Liver (tissue), 9 donors: Measurements from ENCODE around the gene CUX1. TPM values are rescaled to one million over a fixed set of nuclear protein-coding genes. Genes with fewer than 3 reads are reported as not detected.

Experiments used
- DNase-seq: peaks from one replicate; pipeline ENCODE4 v3.0.0-alpha.2; 2017; ENCODE audit warnings: low spot score
- H3K27ac ChIP-seq, 2 donors: one replicate each; pipeline ENCODE4 v1.7.0; 2013; ENCODE audit warnings: inconsistent platforms in 2 of 2, low read length in 2 of 2, control low read depth in 1 of 2, low read depth in 1 of 2, mild to moderate bottlenecking in 1 of 2
- H3K27me3 ChIP-seq, 4 donors: one replicate each; pipeline versions ENCODE4 v1.6.1 to v1.7.0; 2013; ENCODE audit warnings: low read length in 3 of 4, inconsistent platforms in 1 of 4, mild to moderate bottlenecking in 1 of 4, moderate library complexity in 1 of 4; ENCODE audit not compliant: control insufficient read depth in 4 of 4, insufficient read depth in 4 of 4
- H3K36me3 ChIP-seq, 4 donors: one replicate each; pipeline versions ENCODE4 v1.6.1 to v1.7.0; 2013; ENCODE audit warnings: low read length in 3 of 4, mild to moderate bottlenecking in 3 of 4, low read depth in 1 of 4, moderate library complexity in 1 of 4; ENCODE audit not compliant: control insufficient read depth in 4 of 4, insufficient read depth in 3 of 4
- H3K4me1 ChIP-seq, 4 donors: one replicate each; pipeline versions ENCODE4 v1.6.1 to v1.7.0; 2013; ENCODE audit warnings: low read length in 3 of 4, mild to moderate bottlenecking in 3 of 4, moderate library complexity in 1 of 4; ENCODE audit not compliant: control insufficient read depth in 4 of 4, insufficient read depth in 4 of 4
- H3K4me3 ChIP-seq, 3 donors: one replicate each; pipeline versions ENCODE4 v1.6.1 to v1.7.0; 2013; ENCODE audit warnings: low read length in 3 of 3, control low read depth in 1 of 3, low read depth in 1 of 3, mild to moderate bottlenecking in 1 of 3
- H3K9ac ChIP-seq, 2 donors: one replicate each; pipeline ENCODE4 v1.7.0; 2013; ENCODE audit warnings: low read length in 2 of 2, mild to moderate bottlenecking in 2 of 2, moderate library complexity in 2 of 2, control low read depth in 1 of 2, low read depth in 1 of 2
- H3K9me3 ChIP-seq, 4 donors: one replicate each; pipeline versions ENCODE4 v1.6.1 to v1.7.0; 2013; ENCODE audit warnings: low read length in 3 of 4; ENCODE audit not compliant: control insufficient read depth in 4 of 4
- ATF3 ChIP-seq: IDR thresholded peaks from 2 replicates; pipeline ENCODE4 v1.6.1; 2016; ENCODE audit warnings: antibody characterized with exemption
- EGR1 ChIP-seq, 2 donors: IDR thresholded peaks; 2 replicates each; pipeline ENCODE4 v1.6.1; 2016 to 2018; ENCODE audit warnings: antibody characterized with exemption in 2 of 2, low read depth in 2 of 2
- FOXA1 ChIP-seq: IDR thresholded peaks from 2 replicates; pipeline ENCODE4 v1.6.1; 2016; ENCODE audit warnings: antibody characterized with exemption
- GABPA ChIP-seq, 2 donors: IDR thresholded peaks in 1 of 2; conservative IDR thresholded peaks in 1 of 2; 2 replicates each; pipeline ENCODE4 v1.6.1; 2016; ENCODE audit warnings: antibody characterized with exemption in 2 of 2, mild to moderate bottlenecking in 1 of 2, moderate library complexity in 1 of 2
- HNF4A ChIP-seq, 2 donors: conservative IDR thresholded peaks; 2 replicates each; pipeline ENCODE4 v1.6.1; 2016; ENCODE audit warnings: antibody characterized with exemption in 2 of 2, mild to moderate bottlenecking in 2 of 2
- HNF4G ChIP-seq: IDR thresholded peaks from 2 replicates; pipeline ENCODE4 v1.6.1; 2016; ENCODE audit warnings: antibody characterized with exemption
- JUND ChIP-seq, 2 donors: IDR thresholded peaks; 2 replicates each; pipeline ENCODE4 v1.6.1; 2016; ENCODE audit warnings: antibody characterized with exemption in 2 of 2
- MAX ChIP-seq: IDR thresholded peaks from 2 replicates; pipeline ENCODE4 v1.6.1; 2016; ENCODE audit warnings: antibody characterized with exemption
- NR2F2 ChIP-seq: IDR thresholded peaks from 2 replicates; pipeline ENCODE4 v1.6.1; 2016; ENCODE audit warnings: antibody characterized with exemption
- RAD21 ChIP-seq, 2 donors: IDR thresholded peaks; 2 replicates each; pipeline ENCODE4 v1.6.1; 2016; ENCODE audit warnings: antibody characterized with exemption in 2 of 2, mild to moderate bottlenecking in 2 of 2
- RXRA ChIP-seq, 2 donors: IDR thresholded peaks; 2 replicates each; pipeline ENCODE4 v1.6.1; 2017 to 2018; ENCODE audit warnings: antibody characterized with exemption in 2 of 2, mild to moderate bottlenecking in 1 of 2
- SP1 ChIP-seq: IDR thresholded peaks from 2 replicates; pipeline ENCODE4 v1.6.1; 2018; ENCODE audit warnings: antibody characterized with exemption, mild to moderate bottlenecking
- TAF1 ChIP-seq: conservative IDR thresholded peaks from 2 replicates; pipeline ENCODE4 v1.6.1; 2016; ENCODE audit warnings: antibody characterized with exemption, mild to moderate bottlenecking
- YY1 ChIP-seq: IDR thresholded peaks from 2 replicates; pipeline ENCODE4 v1.6.1; 2016; ENCODE audit warnings: antibody characterized with exemption, mild to moderate bottlenecking
- ZBTB33 ChIP-seq: IDR thresholded peaks from 2 replicates; pipeline ENCODE4 v1.6.1; 2016; ENCODE audit warnings: antibody characterized with exemption
- WGBS: extraction: QIAGEN DNeasy Blood & Tissue Kit; methylation state at CpG from one replicate; pipeline ENCODE4 v1.1.7; 2013; 5-methylcytosine and 5-hydroxymethylcytosine counted together
- polyA plus RNA-seq, 2 donors: library from polyadenylated mRNA; stranded (reverse) in 1 of 2; unstranded in 1 of 2; fragments of 200-250 nt in 1 of 2; fragments of >200 nt in 1 of 2; fragmentation: Nextera tagmentation in 1 of 2; extraction: Ambion mirVana in 1 of 2; gene quantifications; one replicate each; pipeline versions ENCODE4 v1.2.1 to v1.2.3, GENCODE V29; 2013 to 2015
- total RNA-seq, 2 donors: library from RNA; depleted of rRNA; stranded (reverse); fragments of >200 nt; gene quantifications; one replicate each; pipeline ENCODE4 v1.2.3, GENCODE V29; 2014
- TF ChIP-seq, protein P1 (sequence below): fragments of 150-350 bp; IDR thresholded peaks from 2 replicates; pipeline ENCODE4 v1.5.1; 2017; ENCODE audit warnings: improper control_type of control experiment, low read depth, low read length; ENCODE audit not compliant: missing input control
- TF ChIP-seq, protein P2 (sequence below): IDR thresholded peaks from 2 replicates; pipeline ENCODE4 v1.6.1; 2016; ENCODE audit warnings: antibody characterized with exemption, mild to moderate bottlenecking
- donor health status: healthy.
- donor health status: healthy.
- donor health status: healthy.
- donor health status: healthy.
- donor health status: healthy.

CUX1 gene
- total and polyA plus RNA-seq, 4 donors, result 18.6 to 40.6 (median 21.4) TPM

DNA sequence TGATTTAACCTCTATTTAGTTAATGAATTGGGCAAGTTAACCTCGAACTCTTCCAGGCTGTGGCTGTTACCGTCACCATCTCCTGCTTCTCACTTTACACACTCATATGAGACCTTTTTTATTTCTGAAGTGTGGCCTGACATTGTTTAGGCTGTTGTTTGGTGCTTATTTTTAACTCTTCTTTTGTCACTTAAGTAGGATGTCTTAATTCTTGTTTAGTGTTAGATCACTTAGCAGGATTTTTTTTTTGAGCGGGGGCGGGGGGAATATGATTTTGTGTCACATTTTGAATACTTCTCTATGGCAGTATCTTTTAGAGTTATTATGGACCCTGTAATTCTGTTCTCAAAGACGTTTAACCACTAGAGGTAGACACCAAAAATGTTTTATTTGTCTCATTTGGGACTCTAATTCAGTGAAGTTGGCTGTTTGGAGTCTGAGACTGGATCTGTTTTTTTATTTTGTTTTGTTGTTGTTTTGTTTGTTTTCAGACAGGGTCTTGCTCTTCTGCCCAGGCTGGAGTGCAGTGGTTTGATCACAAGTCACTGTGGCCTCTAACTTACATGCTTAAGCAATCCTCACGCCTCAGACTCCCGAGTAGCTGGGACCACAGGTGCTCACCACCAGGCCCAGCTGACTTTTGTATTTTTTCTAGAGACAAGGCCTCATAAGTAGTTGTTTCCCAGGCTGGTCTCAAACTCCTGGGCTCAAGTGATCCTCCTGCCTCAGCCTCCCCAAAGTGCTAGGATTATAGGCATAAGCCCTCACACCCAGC, 73.5 kb downstream of the CUX1 start:
- no peak overlapping the region for H3K27ac ChIP-seq
- no peak for DNase-seq
- H3K9ac ChIP-seq, result no peak overlapping the region
- H3K9me3 ChIP-seq, result no peaks in the 10 kb centered on the region
- H3K27me3 ChIP-seq, result no peaks in the 10 kb centered on the region
- no peak overlapping the region for H3K4me3 ChIP-seq
- no peaks in the 10 kb centered on the region for H3K36me3 ChIP-seq
- 84% methylated on average over 7 of the region's 7 CpGs for whole genome bisulfite sequencing
- H3K4me1 ChIP-seq, result peaks cover 0 to 13% (median 2%) of the 10 kb centered on the region in 4 donors
- TF ChIP-seq JUND (IDR thresholded peaks at IDR 0.05), result no peak
- TF ChIP-seq YY1, result no peak
- no peak for TF ChIP-seq MAX
- no peak for TF ChIP-seq ZBTB33
- no peak for TF ChIP-seq GABPA (IDR thresholded peaks at IDR 0.05 in 1 of 2, conservative IDR thresholded peaks at IDR 0.05 in 1 of 2)
- no peak for TF ChIP-seq EGR1 (IDR thresholded peaks at IDR 0.05; ENCODE audit: low read depth in 2 of 2)
- no peak for TF ChIP-seq HNF4A (conservative IDR thresholded peaks at IDR 0.05)
- TF ChIP-seq RAD21 (IDR thresholded peaks at IDR 0.05), result no peak
- no peak for TF ChIP-seq SP1
- no peak for TF ChIP-seq FOXA1
- TF ChIP-seq TAF1, result no peak
- no peak for TF ChIP-seq RXRA (IDR thresholded peaks at IDR 0.05)
- TF ChIP-seq NR2F2, result no peak
- TF ChIP-seq HNF4G, result no peak
- TF ChIP-seq ATF3, result no peak
- TF ChIP-seq, protein P1, sequence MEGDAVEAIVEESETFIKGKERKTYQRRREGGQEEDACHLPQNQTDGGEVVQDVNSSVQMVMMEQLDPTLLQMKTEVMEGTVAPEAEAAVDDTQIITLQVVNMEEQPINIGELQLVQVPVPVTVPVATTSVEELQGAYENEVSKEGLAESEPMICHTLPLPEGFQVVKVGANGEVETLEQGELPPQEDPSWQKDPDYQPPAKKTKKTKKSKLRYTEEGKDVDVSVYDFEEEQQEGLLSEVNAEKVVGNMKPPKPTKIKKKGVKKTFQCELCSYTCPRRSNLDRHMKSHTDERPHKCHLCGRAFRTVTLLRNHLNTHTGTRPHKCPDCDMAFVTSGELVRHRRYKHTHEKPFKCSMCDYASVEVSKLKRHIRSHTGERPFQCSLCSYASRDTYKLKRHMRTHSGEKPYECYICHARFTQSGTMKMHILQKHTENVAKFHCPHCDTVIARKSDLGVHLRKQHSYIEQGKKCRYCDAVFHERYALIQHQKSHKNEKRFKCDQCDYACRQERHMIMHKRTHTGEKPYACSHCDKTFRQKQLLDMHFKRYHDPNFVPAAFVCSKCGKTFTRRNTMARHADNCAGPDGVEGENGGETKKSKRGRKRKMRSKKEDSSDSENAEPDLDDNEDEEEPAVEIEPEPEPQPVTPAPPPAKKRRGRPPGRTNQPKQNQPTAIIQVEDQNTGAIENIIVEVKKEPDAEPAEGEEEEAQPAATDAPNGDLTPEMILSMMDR, result no peak

- H3K27me3 ChIP-seq, result no peaks in the 10 kb centered on the region
- no peak for DNase-seq
- WGBS, result 79% methylated on average over 11 of the region's 11 CpGs
- no peaks in the 10 kb centered on the region for H3K9me3 ChIP-seq
- no peak overlapping the region for H3K4me3 ChIP-seq
- H3K36me3 ChIP-seq, result no peaks in the 10 kb centered on the region
- no peak overlapping the region for H3K9ac ChIP-seq
- peaks cover 0 to 13% (median under 1%) of the 10 kb centered on the region in 4 donors for H3K4me1 ChIP-seq
- H3K27ac ChIP-seq, result no peak overlapping the region
- TF ChIP-seq HNF4G (no peak), SP1 (no peak), FOXA1 (no peak), JUND (IDR thresholded peaks at IDR 0.05) (no peak), RXRA (IDR thresholded peaks at IDR 0.05) (no peak), TAF1 (no peak), EGR1 (IDR thresholded peaks at IDR 0.05; ENCODE audit: low read depth in 2 of 2) (no peak), MAX (no peak), YY1 (no peak), RAD21 (IDR thresholded peaks at IDR 0.05) (no peak), HNF4A (conservative IDR thresholded peaks at IDR 0.05) (no peak), NR2F2 (no peak), GABPA (IDR thresholded peaks at IDR 0.05 in 1 of 2, conservative IDR thresholded peaks at IDR 0.05 in 1 of 2) (no peak)
- TF ChIP-seq, protein P2, sequence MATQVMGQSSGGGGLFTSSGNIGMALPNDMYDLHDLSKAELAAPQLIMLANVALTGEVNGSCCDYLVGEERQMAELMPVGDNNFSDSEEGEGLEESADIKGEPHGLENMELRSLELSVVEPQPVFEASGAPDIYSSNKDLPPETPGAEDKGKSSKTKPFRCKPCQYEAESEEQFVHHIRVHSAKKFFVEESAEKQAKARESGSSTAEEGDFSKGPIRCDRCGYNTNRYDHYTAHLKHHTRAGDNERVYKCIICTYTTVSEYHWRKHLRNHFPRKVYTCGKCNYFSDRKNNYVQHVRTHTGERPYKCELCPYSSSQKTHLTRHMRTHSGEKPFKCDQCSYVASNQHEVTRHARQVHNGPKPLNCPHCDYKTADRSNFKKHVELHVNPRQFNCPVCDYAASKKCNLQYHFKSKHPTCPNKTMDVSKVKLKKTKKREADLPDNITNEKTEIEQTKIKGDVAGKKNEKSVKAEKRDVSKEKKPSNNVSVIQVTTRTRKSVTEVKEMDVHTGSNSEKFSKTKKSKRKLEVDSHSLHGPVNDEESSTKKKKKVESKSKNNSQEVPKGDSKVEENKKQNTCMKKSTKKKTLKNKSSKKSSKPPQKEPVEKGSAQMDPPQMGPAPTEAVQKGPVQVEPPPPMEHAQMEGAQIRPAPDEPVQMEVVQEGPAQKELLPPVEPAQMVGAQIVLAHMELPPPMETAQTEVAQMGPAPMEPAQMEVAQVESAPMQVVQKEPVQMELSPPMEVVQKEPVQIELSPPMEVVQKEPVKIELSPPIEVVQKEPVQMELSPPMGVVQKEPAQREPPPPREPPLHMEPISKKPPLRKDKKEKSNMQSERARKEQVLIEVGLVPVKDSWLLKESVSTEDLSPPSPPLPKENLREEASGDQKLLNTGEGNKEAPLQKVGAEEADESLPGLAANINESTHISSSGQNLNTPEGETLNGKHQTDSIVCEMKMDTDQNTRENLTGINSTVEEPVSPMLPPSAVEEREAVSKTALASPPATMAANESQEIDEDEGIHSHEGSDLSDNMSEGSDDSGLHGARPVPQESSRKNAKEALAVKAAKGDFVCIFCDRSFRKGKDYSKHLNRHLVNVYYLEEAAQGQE, result no peak
- TF ChIP-seq, protein P1, result no peak
Observed at GRCh38 chr7:101891936-101892640, 74.7 kb downstream of the CUX1 start.
